ENCODE measurements around the gene KDM4C. TPM values are rescaled to one million over a fixed set of nuclear protein-coding genes. Genes with fewer than 3 reads are reported as not detected.

Gene KDM4C
- total RNA-seq, 1 donor = 47.4 TPM

- no peak for DNase-seq (ENCODE audit: low read depth in 2 of 3, low spot score in 2 of 3)
Measured at GRCh38 chr9:7085357-7085756, 327.6 kb downstream of the KDM4C start.

GRCh38 chr9:7086389-7086788, 328.6 kb downstream of the KDM4C start:
- no peak for DNase-seq (ENCODE audit: low read depth in 2 of 3, low spot score in 2 of 3)

- no peak for DNase-seq (ENCODE audit: low read depth in 2 of 3, low spot score in 2 of 3)
Measured at GRCh38 chr9:7088611-7089010, 330.8 kb downstream of the KDM4C start.

GRCh38 chr9:7089406-7090193, 331.8 kb downstream of the KDM4C start:
- no peak for DNase-seq (ENCODE audit: low read depth in 2 of 3, low spot score in 2 of 3)

GRCh38 chr9:7093040-7093439, 335.3 kb downstream of the KDM4C start:
- no peak for DNase-seq (ENCODE audit: low read depth in 2 of 3, low spot score in 2 of 3)

GRCh38 chr9:7094052-7094451, 336.3 kb downstream of the KDM4C start:
- DNase-seq (ENCODE audit: low read depth in 2 of 3, low spot score in 2 of 3) = no peak

GRCh38 chr9:7094576-7094975, 336.8 kb downstream of the KDM4C start:
- no peak for DNase-seq (ENCODE audit: low read depth in 2 of 3, low spot score in 2 of 3)

GRCh38 chr9:7095058-7095457, 337.3 kb downstream of the KDM4C start:
- DNase-seq (ENCODE audit: low read depth in 2 of 3, low spot score in 2 of 3) = peak in 1 of 3 donors; percentile 19

- DNase-seq (ENCODE audit: low read depth in 2 of 3, low spot score in 2 of 3) = no peak
Measured at GRCh38 chr9:7097040-7097715, 339.4 kb downstream of the KDM4C start.

- DNase-seq (ENCODE audit: low read depth in 2 of 3, low spot score in 2 of 3) = no peak
Measured at GRCh38 chr9:7097785-7098752, 340.3 kb downstream of the KDM4C start.

GRCh38 chr9:7103367-7103766, 345.6 kb downstream of the KDM4C start:
- peak in 1 of 3 donors; percentile 23 for DNase-seq (ENCODE audit: low read depth in 2 of 3, low spot score in 2 of 3)

- DNase-seq (ENCODE audit: low read depth in 2 of 3, low spot score in 2 of 3) = no peak
Measured at GRCh38 chr9:7103771-7104170, 346.0 kb downstream of the KDM4C start.

- DNase-seq (ENCODE audit: low read depth in 2 of 3, low spot score in 2 of 3) = no peak
Measured at GRCh38 chr9:7104625-7105024, 346.9 kb downstream of the KDM4C start.

GRCh38 chr9:7105095-7105494, 347.3 kb downstream of the KDM4C start:
- DNase-seq (ENCODE audit: low read depth in 2 of 3, low spot score in 2 of 3) = no peak

GRCh38 chr9:7108936-7109335, 351.2 kb downstream of the KDM4C start:
- DNase-seq (ENCODE audit: low read depth in 2 of 3, low spot score in 2 of 3) = no peak

- no peak for DNase-seq (ENCODE audit: low read depth in 2 of 3, low spot score in 2 of 3)
Measured at GRCh38 chr9:7111413-7111812, 353.6 kb downstream of the KDM4C start.

GRCh38 chr9:7115606-7116005, 357.8 kb downstream of the KDM4C start:
- no peak for DNase-seq (ENCODE audit: low read depth in 2 of 3, low spot score in 2 of 3)

- no peak for DNase-seq (ENCODE audit: low read depth in 2 of 3, low spot score in 2 of 3)
Measured at GRCh38 chr9:7117676-7118561, 360.1 kb downstream of the KDM4C start.

GRCh38 chr9:7118633-7119032, 360.9 kb downstream of the KDM4C start:
- no peak for DNase-seq (ENCODE audit: low read depth in 2 of 3, low spot score in 2 of 3)

GRCh38 chr9:7119612-7120011, 361.8 kb downstream of the KDM4C start:
- no peak for DNase-seq (ENCODE audit: low read depth in 2 of 3, low spot score in 2 of 3)
